Glomerular endothelial cell (primary cell): ENCODE measurements around the gene PPFIA2. TPM values are rescaled to one million over a fixed set of nuclear protein-coding genes. Genes with fewer than 3 reads are reported as not detected.

ENCODE experiments used
- DNase-seq: peaks from one replicate; pipeline ENCODE4 v3.0.0-alpha.2; 2011; ENCODE audit warnings: low read depth, low spot score; ENCODE audit errors: extremely low read depth
- total RNA-seq: library from RNA; depleted of rRNA; stranded (reverse); fragments of >200 nt; gene quantifications from 2 replicates; pipeline ENCODE4 v1.2.3, GENCODE V29; 2015

PPFIA2 gene
- total RNA-seq, 1 donor from 2014 or later: not detected

GRCh38 chr12:81564237-81564636 is 194.9 kb downstream of the PPFIA2 start:
- DNase-seq: no peak

DNA sequence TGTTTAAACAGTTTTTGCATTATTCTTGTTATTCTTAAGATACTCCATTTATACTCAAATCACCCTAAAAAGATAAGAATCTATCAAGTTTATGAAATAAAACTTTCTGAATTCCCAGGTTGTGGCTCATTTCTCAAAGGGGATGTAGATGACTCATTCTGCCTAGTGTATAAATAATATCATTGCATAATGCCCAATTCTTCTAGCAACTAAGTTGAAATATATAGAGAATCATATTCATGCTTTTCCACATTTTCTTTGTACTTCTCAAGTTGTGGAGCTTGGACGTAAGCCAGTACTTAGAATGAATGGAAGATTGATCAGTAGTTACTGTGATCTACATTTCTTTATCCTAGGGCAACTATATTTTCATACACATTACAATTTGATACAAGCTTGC is 201.1 kb downstream of the PPFIA2 start:
- DNase-seq: no peak

DNA sequence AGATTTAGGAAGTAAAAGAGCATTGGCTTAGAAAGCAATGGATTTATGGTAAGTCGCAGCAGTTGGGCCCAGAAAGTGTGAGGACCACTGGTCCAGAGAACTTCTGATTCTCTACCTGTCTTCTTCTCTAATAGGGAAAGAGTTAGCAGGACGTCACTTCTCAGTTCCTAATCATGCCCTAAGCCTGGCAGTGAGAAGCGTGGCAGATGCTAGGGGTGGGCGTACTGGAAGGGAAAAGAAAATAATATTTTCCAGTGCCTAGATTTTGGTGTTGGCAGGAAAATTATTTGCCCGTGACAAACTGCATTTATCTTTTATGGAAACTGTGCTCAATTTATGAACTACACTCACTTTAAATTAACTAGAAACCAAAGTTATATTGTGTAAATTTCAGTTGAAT is 212.3 kb downstream of the PPFIA2 start:
- DNase-seq: no peak

DNA sequence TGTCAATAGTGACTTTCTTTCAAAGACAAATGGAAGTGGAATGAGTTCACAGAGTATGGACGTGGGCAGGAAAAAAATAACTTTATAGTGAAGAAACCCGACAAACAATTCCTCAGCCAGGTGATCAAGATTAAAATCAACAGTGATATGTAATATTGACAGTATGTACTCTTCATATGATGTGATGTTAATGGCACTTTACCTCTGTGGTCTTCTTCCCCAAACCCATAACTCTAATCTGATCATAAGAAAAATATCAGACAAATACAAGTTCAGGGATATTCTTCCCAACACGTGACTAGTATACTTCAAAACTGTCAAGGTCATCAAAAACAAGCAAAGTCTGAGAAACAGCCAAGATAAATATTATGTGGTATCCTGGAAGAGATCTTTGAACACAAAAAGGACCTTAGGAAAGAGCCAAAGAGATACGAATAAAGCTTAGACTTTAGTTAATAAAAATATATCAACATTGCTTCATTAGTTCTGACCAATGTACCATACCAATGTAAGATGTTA is 215.5 kb downstream of the PPFIA2 start:
- DNase-seq: no peak

DNA sequence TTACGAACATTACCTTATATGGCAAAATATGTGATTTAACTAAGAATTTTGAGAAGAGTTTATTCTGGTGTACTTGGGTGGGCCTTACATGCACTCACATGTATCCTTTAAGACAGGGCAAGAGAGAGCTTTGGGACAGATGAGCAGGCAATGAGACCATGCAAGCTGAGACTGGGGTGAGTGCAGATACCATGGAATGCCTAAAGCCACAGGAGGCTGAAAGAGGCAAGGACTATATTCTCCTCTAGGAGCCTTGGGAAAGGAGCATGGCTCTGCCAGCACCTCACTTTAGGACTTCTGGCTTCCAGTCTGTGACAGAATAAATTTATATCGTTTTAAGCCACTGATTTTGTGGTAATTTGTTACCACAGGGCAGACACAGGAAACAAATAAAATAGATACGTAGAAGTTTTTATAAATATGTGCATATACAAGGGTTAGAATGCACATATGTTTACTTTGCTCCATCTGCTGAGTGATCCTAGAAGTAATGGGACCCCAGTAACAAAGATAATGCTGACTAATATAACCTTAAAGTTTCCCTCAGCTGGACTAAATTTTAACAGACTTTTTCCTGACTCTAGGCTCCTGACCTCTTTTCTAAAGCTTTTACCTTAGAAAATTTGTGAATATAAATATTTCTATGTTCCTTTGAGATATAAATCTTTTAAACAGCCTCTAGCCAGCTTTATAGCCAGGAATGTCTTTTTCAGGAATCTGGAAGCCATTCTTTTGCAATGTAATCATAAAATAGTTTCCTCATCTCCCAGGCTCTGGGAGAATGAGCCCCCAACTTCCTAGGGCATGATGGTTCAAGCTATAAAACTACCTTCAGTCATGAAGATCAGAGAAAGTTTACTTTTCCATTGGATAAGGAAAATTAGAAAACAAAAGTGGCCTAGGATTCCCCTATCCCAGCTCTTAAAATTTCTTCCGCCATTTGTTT is 216.8 kb downstream of the PPFIA2 start:
- no peak for DNase-seq

- no peak for DNase-seq
These were observed 218.0 kb downstream of the PPFIA2 start for GRCh38 chr12:81541121-81541520.

- DNase-seq: no peak
These were observed 219.9 kb downstream of the PPFIA2 start for GRCh38 chr12:81539279-81539678.

DNA sequence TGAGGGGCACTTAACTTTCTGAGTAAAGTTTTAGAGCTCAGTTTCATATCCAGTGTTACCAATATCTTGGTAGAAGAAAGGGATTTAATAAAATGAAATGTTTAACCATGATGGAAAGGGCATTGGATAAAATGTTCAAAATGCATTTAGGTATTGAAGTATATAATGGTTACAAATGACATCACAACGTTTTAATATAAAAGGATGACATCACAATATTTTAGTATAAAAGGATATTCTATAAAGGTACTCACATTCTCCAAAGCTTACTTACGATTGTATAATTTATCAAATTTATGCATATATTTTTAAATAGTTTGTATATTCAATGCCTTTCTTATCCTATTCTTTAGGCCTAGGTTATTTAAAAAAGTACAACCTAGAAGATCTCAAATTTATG is 226.1 kb downstream of the PPFIA2 start:
- DNase-seq: no peak

DNA sequence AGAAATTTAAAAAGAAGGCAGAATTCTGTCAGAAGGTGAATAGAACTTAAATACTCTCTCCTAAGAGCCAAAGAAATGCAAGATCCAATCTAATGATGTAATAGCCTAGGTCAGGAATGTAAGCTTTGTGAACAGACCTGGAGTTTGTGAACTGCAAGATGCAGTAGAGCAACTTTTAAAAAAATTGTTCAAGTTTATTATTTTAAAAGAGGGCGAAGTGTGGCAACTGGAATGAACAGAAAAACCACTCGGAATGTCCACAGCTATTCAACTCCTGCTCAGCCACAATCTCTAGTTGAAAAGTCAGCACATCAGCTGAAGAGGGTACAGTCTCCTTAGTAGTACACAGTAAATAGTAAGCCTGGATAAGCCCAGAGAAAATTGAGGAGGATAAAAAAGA is 228.8 kb downstream of the PPFIA2 start:
- DNase-seq: no peak

GRCh38 chr12:81520064-81520945 is 238.8 kb downstream of the PPFIA2 start:
- no peak for DNase-seq

DNA sequence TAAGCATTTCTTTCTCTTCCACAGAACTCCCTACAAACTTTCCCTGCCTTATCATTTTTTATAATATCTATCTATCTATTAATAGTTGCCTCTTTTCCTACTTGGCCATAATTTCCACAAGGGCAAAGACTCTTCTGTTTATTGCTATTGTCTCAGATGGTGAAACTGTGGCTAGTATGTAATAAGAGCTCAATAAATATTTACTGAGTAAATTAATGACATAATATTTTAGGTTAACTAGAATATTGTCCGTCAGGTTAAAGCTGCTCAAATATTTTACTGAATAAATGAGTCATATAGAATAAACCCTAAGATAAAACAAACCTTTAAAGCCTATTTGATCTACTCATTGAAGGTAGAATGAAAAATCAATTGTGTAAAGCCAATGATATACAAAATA is 240.5 kb downstream of the PPFIA2 start:
- no peak for DNase-seq

DNA sequence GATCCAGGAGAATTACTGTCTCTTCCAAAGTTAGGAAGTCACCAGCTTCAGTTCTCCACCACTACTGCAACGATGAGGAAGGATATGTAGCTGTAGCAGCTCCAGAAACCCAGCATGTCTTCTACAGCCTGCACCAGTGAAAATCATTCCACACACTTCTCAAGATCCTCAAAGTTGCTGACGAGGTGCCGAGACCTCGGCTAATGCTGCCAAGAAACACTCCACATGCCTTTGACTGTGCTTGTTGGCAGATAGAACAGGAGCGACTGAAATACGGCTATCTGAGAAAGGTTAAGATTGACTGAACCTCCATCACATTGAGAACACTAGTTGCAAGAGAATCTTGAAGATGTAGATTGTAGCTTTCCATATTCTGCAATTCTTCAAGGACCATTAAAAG is 241.9 kb downstream of the PPFIA2 start:
- DNase-seq: no peak

DNA sequence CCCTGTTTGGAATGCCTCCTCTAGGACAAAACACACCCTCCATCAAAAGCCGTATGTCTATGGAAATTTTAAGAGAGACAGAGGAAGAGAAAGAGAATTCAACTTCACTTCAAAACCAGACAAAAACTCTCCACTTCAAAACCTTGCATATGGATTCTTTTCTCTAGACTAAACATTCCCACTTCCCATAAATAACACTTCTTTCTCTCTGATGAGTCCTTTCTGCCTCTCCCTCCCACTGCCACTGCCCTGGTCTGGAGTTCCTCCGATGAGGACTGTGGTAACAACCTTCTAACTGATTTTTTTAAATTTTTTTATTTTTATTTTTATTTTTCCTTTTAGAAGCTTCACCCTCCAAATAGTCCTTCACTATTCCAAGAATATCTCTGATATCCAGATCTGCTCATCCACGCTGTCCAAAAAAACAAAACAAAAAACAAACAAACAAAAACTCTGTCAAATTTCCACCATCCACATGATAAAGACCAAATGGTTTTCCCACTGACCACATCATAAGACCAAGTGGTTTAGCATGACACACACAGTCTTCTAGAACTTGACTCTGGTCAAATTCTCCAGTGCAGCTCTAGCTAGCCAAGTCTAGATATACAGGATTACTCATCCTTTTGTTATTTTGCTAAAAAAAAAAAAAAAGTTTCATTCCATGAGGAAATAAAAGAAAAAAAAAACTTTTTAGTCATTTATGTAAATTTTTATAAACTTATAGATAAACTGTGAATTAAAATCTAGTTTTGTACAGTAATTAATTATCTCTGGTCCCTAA is 256.0 kb downstream of the PPFIA2 start:
- DNase-seq: no peak

GRCh38 chr12:81500788-81501187 is 258.4 kb downstream of the PPFIA2 start:
- DNase-seq: no peak

DNA sequence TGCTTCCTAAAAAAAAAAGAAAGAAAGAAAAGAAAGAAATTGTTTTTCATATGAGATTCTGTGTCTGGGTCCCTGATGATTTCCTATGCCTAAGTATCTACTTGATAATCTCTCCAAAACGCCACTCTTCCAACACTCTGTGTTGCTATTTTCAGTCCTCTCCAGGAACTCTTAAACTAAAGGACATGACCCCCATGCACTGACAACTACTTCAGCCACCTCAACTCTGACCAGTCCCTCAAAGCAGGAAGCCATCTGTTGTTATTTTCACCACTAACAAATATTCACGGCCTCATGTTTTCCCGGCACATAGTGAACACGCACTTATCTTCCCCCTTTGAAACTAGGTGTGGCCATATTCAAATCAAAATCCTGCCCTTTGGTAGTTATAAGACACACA is 259.3 kb downstream of the PPFIA2 start:
- DNase-seq: no peak

DNA sequence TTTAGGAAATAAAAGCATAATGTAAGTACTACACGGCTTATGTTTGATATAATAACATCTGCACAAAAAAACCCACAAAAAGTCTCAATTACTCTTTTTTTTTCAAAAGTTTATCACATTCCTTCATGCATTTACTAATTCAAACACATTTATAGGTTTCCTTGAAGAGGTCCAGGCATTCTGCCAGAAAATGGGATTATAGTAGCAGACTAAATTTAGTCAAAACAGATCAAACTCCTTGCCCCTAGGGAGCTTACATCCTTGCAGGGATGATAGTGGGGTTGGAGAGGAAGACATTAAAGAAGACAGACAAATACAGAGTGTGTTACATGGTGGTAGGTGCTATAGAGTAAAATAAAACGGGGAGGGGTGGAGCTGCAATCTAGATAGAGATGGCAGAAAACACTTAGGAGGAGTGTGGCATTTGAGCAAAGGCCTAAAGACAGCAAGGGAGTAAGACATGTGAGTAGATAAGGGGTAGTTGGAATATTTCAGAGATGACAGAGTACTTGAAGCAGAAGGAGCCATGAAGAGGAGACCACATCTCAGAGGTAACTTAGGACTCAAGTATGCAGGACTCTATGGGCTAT is 266.9 kb downstream of the PPFIA2 start:
- no peak for DNase-seq

GRCh38 chr12:81472934-81473333 is 286.2 kb downstream of the PPFIA2 start:
- DNase-seq: no peak

DNA sequence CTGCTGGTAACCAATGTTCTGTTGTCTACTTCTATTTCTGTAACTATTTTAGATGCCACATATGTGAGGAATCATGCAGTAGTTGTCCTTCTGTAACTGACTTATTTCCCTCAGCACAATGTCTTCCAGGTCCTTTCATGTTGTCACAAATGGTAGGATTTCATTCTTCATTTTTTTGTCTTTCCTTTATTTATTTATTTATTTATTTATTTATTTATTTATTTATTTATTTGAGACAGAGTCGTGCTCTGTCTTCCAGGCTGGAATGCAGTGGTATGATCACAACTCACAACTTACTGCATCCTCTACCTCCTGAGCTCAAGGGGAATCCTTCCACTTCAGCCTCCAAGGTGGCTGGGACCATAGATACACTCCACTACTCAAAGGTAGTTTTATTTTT is 288.2 kb downstream of the PPFIA2 start:
- no peak for DNase-seq

- DNase-seq: no peak
These were observed 290.9 kb downstream of the PPFIA2 start for GRCh38 chr12:81468206-81468605.

- DNase-seq: no peak
These were observed 293.3 kb downstream of the PPFIA2 start for GRCh38 chr12:81465876-81466275.
